GM13976 (cell line): ENCODE measurements around the gene GRIA3.
"Not testable (repeated sequence)": the region's sequence is repeated elsewhere in the genome, so short reads cannot be mapped to it uniquely, and the experiment has no call there.

ENCODE experiments used
- DNase-seq: peaks from one replicate; pipeline ENCODE4 v3.0.0; 2012; ENCODE audit warnings: low spot score
- in situ Hi-C: fragments of 300-500 bp; cut with MboI; formaldehyde crosslinking; loops from one replicate; pipeline ENCODE4 v1.12.0; 2022; ENCODE audit warnings: low sequenced_read_pairs, mixed read lengths, inconsistent platforms; ENCODE audit not compliant: unreplicated experiment
- TF ChIP-seq, protein P1 (sequence below): IDR thresholded peaks from 2 replicates; pipeline ENCODE4 v1.5.1; 2012; ENCODE audit warnings: borderline replicate concordance, mild to moderate bottlenecking; ENCODE audit not compliant: insufficient read depth; ENCODE audit errors: extremely low read depth, missing control alignments, control extremely low read depth

Gene GRIA3

GRCh38 chrX:123513585-123514278 lies 329.7 kb downstream of the GRIA3 start:
- in situ Hi-C loops: no loop called here
- TF ChIP-seq, protein P1, sequence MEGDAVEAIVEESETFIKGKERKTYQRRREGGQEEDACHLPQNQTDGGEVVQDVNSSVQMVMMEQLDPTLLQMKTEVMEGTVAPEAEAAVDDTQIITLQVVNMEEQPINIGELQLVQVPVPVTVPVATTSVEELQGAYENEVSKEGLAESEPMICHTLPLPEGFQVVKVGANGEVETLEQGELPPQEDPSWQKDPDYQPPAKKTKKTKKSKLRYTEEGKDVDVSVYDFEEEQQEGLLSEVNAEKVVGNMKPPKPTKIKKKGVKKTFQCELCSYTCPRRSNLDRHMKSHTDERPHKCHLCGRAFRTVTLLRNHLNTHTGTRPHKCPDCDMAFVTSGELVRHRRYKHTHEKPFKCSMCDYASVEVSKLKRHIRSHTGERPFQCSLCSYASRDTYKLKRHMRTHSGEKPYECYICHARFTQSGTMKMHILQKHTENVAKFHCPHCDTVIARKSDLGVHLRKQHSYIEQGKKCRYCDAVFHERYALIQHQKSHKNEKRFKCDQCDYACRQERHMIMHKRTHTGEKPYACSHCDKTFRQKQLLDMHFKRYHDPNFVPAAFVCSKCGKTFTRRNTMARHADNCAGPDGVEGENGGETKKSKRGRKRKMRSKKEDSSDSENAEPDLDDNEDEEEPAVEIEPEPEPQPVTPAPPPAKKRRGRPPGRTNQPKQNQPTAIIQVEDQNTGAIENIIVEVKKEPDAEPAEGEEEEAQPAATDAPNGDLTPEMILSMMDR: no peak
- no peak for DNase-seq

GRCh38 chrX:123514279-123514640 lies 330.2 kb downstream of the GRIA3 start:
- DNase-seq, in situ Hi-C loops: not testable (repeated sequence)

GRCh38 chrX:123518791-123519190 lies 334.7 kb downstream of the GRIA3 start:
- no peak for DNase-seq
- in situ Hi-C loops: no loop called here
- TF ChIP-seq, protein P1: no peak

DNA sequence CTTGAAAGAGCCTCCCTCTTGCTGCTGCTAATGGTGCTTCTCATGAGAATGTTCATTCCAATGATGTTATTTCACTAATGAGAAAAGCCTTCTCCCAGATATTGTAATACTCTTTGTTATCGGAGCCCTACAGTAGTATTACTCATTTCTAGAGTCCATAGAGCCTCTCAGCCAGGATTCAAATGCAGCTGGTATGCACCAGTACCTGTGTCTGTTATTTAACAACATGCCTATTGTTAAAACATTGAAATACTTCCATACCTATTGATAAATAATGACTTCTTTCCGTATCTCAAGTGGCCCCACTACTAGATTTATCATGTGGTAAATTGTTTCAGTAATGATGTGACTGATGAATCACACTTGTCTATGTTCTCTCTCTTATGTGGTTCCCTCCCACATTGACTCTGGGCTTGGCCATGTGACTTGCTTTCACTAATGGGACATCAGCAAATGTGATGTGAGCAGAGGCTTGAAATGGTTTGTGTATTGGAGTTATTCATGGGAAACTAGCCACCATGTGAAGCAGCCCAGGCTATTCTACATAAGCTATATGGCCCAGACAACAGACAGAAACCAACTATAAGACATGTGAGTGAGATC lies 341.1 kb downstream of the GRIA3 start:
- in situ Hi-C loops: no loop called here
- no peak for DNase-seq
- TF ChIP-seq, protein P1: no peak

GRCh38 chrX:123530726-123531125 lies 346.6 kb downstream of the GRIA3 start:
- DNase-seq, in situ Hi-C loops: not testable (repeated sequence)
